ENCODE results near the gene MRPL48. TPM values are rescaled to one million over a fixed set of nuclear protein-coding genes. Genes with fewer than 3 reads are reported as not detected.

MRPL48 gene
- total and polyA plus RNA-seq, 2 donors (not counting 1 experiment from before 2014, with no cell fraction given): 19.1 to 28.3 TPM

DNA sequence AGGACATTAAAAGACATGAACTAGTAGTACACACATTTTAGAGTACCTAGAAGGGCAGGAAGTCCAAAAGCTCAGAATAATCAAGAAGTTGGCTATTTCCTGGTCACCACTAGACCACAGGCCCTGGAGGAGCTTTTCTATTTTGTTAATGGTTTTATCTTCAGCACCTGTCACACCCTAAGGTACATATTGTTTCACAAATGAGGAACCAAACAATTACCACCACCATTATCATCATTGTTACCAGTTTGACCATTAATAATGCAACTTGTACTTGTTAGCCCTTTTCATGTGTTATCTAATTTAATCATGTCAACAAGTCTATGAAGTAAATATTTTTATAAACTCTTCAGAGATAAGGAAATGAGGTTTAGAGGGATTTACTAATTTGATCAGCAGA lies 4.9 kb downstream of the MRPL48 start:
- ATAC-seq (ENCODE audit: low read depth) (no peak), DNase-seq (no peak)
- no peak overlapping the region for H3K4me3 ChIP-seq (ENCODE audit: control extremely low read depth in 1 of 5, extremely low read depth in 1 of 5, insufficient read depth in 1 of 5, low read depth in 2 of 5, low read length in 4 of 5)
- no peak overlapping the region for H3K27ac Mint-ChIP-seq
- H3K27ac ChIP-seq (ENCODE audit: low read length in 2 of 2): no peak overlapping the region
- no peaks in the 10 kb centered on the region for H3K27me3 Mint-ChIP-seq
- H3K27me3 ChIP-seq (replicated peaks in 1 of 4; ENCODE audit: control extremely low read depth in 1 of 4, control insufficient read depth in 3 of 4, insufficient read depth in 4 of 4, low read length in 3 of 4): no peaks in the 10 kb centered on the region
- peaks cover 9% of the 10 kb centered on the region for H4K20me1 ChIP-seq (ENCODE audit: control insufficient read depth, insufficient read depth, low read length, poor library complexity, severe bottlenecking)
- ChIA-PET CTCF (no interaction called here), POLR2A (no interaction called here)
- no peak for TF ChIP-seq CTCF (IDR thresholded peaks at IDR 0.05)
- no peak for TF ChIP-seq EZH2 (IDR thresholded peaks at IDR 0.05; ENCODE audit: borderline replicate concordance, insufficient read depth, low read depth, low read length, poor library complexity, severe bottlenecking)
- H3K79me2 ChIP-seq (ENCODE audit: control insufficient read depth, insufficient read depth, low read length): peaks cover 69% of the 10 kb centered on the region
- H3K4me3 Mint-ChIP-seq: no peak overlapping the region
- peaks cover 20% of the 10 kb centered on the region for H3K4me1 Mint-ChIP-seq
- no peak overlapping the region for H2AFZ ChIP-seq (ENCODE audit: insufficient read depth, low read depth, low read length, poor library complexity, severe bottlenecking)
- no peaks in the 10 kb centered on the region for H3K9me3 ChIP-seq (ENCODE audit: control extremely low read depth in 1 of 3, control insufficient read depth in 2 of 3, insufficient read depth in 1 of 3, low read length in 2 of 3)
- no peak overlapping the region for H3K4me2 ChIP-seq (replicated peaks; ENCODE audit: low read depth, low read length, poor library complexity, severe bottlenecking)
- H3K36me3 ChIP-seq (replicated peaks in 1 of 2; ENCODE audit: control extremely low read depth in 1 of 2, control insufficient read depth in 1 of 2, extremely low read depth in 1 of 2, insufficient read depth in 2 of 2, low read length in 1 of 2): peaks cover 0 to 6% of the 10 kb centered on the region in 2 experiments
- H3K4me1 ChIP-seq (ENCODE audit: control insufficient read depth in 2 of 2, insufficient read depth in 2 of 2, low read length in 2 of 2): peaks cover 7 to 10% of the 10 kb centered on the region in 2 donors
- no peaks in the 10 kb centered on the region for H3K9me3 Mint-ChIP-seq (ENCODE audit: insufficient read depth)
- no peak overlapping the region for H3K9ac ChIP-seq (ENCODE audit: low read length)
- intact Hi-C loops (cut with micrococcal nuclease): no loop called here

DNA sequence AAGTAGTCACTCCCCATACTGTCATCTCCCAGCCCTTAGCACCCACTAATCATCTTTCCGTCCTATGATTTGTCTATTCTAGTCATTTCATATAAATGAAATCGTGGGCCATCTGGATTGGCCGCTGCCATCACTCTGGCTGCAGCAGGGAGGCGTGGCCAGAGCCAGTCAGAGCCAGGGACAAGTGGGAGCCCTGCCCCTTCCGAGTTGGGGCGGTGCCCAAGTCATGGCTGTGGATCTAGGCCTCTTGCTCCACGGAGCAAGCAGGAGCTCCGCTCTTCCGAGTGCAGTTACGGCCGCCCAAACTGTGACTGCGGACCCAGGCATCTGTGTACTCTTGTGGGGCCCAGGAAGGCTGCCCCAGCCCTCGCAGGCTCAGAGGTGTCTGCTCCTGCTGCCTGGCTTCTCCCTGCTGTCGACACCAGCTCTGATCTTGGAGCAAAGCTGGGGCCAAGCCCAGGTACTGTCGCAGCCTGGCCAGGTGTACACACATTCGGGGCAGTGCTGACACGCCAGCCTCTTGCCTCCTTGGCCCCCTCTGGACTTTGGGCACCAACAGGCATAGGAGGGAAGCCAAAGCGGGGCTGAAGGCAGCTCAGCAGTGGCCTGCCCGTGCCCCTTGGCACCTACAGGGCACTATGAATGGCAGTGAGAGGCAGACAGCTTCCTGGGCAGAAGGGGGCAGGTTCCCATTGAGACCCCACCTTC lies 8.4 kb downstream of the MRPL48 start:
- ChIA-PET CTCF (no interaction called here), POLR2A (no interaction called here)
- Histone ChIP-seq H3K4me3 (ENCODE audit: control extremely low read depth in 1 of 5, extremely low read depth in 1 of 5, insufficient read depth in 1 of 5, low read depth in 2 of 5, low read length in 4 of 5) (no peak overlapping the region), H3K9ac (ENCODE audit: low read length) (no peak overlapping the region), H4K20me1 (ENCODE audit: control insufficient read depth, insufficient read depth, low read length, poor library complexity, severe bottlenecking) (peaks cover 18% of the 10 kb centered on the region), H3K36me3 (replicated peaks in 1 of 2; ENCODE audit: control extremely low read depth in 1 of 2, control insufficient read depth in 1 of 2, extremely low read depth in 1 of 2, insufficient read depth in 2 of 2, low read length in 1 of 2) (peaks cover 0 to 9% of the 10 kb centered on the region in 2 experiments), H3K4me1 (ENCODE audit: control insufficient read depth in 2 of 2, insufficient read depth in 2 of 2, low read length in 2 of 2) (no peaks in the 10 kb centered on the region), H3K9me3 (ENCODE audit: control extremely low read depth in 1 of 3, control insufficient read depth in 2 of 3, insufficient read depth in 1 of 3, low read length in 2 of 3) (no peaks in the 10 kb centered on the region), H3K27me3 (replicated peaks in 1 of 4; ENCODE audit: control extremely low read depth in 1 of 4, control insufficient read depth in 3 of 4, insufficient read depth in 4 of 4, low read length in 3 of 4) (no peaks in the 10 kb centered on the region), H3K79me2 (ENCODE audit: control insufficient read depth, insufficient read depth, low read length) (peaks cover 64% of the 10 kb centered on the region), H2AFZ (ENCODE audit: insufficient read depth, low read depth, low read length, poor library complexity, severe bottlenecking) (no peak overlapping the region), H3K27ac (ENCODE audit: low read length in 2 of 2) (no peak overlapping the region), H3K4me2 (replicated peaks; ENCODE audit: low read depth, low read length, poor library complexity, severe bottlenecking) (no peak overlapping the region)
- intact Hi-C loops (cut with micrococcal nuclease): no loop called here
- Mint-ChIP-seq H3K4me3 (no peak overlapping the region), H3K9me3 (ENCODE audit: insufficient read depth) (no peaks in the 10 kb centered on the region), H3K4me1 (peaks cover 3% of the 10 kb centered on the region), H3K27me3 (no peaks in the 10 kb centered on the region), H3K27ac (no peak overlapping the region)
- TF ChIP-seq CTCF (IDR thresholded peaks at IDR 0.05): no peak
- no peak for TF ChIP-seq EZH2 (IDR thresholded peaks at IDR 0.05; ENCODE audit: borderline replicate concordance, insufficient read depth, low read depth, low read length, poor library complexity, severe bottlenecking)
- ATAC-seq (ENCODE audit: low read depth) (no peak), DNase-seq (no peak)
- 98% methylated on average over 19 of the region's 19 CpGs for WGBS (ENCODE audit: insufficient coverage)
